PC-9 (cell line): ENCODE measurements around the gene TBX6. TPM values are rescaled to one million over a fixed set of nuclear protein-coding genes. Genes with fewer than 3 reads are reported as not detected.

Experiments
- BruUV-seq: library from RNA; stranded (reverse); fragments of 400-500 nt; replicated peaks from 2 replicates; lab custom pipeline; 2021; lab: Mats Ljungman, UMichigan
- CTCF ChIA-PET: fragments of 300-600 bp; sonication (Branson Sonifier 250); formaldehyde crosslinking; loops from one replicate; lab custom pipeline; 2022; ENCODE audit warnings: antibody characterized with exemption; lab: Charles Lee
- POLR2A ChIA-PET: fragments of 300-600 bp; sonication (Branson Sonifier 250); formaldehyde crosslinking; loops from one replicate; lab custom pipeline; 2022; ENCODE audit warnings: antibody characterized with exemption; ENCODE audit not compliant: unreplicated experiment; lab: Charles Lee
- DNase-seq, 2 experiments: peaks; one replicate each; pipeline versions ENCODE4 v3.0.0 to v3.0.0-alpha.2; 2015 to 2022; ENCODE audit warnings: mixed read lengths in 1 of 2
- H2AFZ ChIP-seq: fragments of 200-600 bp; sonication (generic); 2 replicates; pipeline ENCODE4 v1.8.1; 2017; ENCODE audit warnings: antibody characterized with exemption
- H3F3A ChIP-seq: fragments of 200-600 bp; sonication (generic); 2 replicates; pipeline ENCODE4 v1.8.1; 2017; ENCODE audit warnings: antibody characterized with exemption, mild to moderate bottlenecking, low read depth; ENCODE audit not compliant: insufficient read depth
- H3K27ac ChIP-seq: fragments of 200-600 bp; sonication (generic); 2 replicates; pipeline ENCODE4 v1.6.1; 2016; ENCODE audit warnings: mixed run types
- H3K27me3 ChIP-seq: fragments of 200-600 bp; sonication (generic); 2 replicates; pipeline ENCODE4 v1.6.1; 2016; ENCODE audit warnings: low read depth, mixed run types; ENCODE audit not compliant: insufficient read depth
- H3K36me3 ChIP-seq: fragments of 200-600 bp; sonication (generic); 2 replicates; pipeline ENCODE4 v1.6.1; 2016; ENCODE audit warnings: low read depth, mixed run types
- H3K4me1 ChIP-seq: fragments of 200-600 bp; sonication (generic); replicated peaks from 2 replicates; pipeline ENCODE4 v1.6.1; 2016; ENCODE audit warnings: mixed run types; ENCODE audit not compliant: insufficient read depth
- H3K4me2 ChIP-seq: fragments of 200-600 bp; sonication (generic); 2 replicates; pipeline ENCODE4 v1.6.1; 2017; ENCODE audit warnings: mixed run types
- H3K4me3 ChIP-seq: fragments of 200-600 bp; sonication (generic); 2 replicates; pipeline ENCODE4 v1.6.1; 2016; ENCODE audit warnings: mixed run types
- H3K79me2 ChIP-seq: fragments of 200-600 bp; sonication (generic); 2 replicates; pipeline ENCODE4 v1.6.1; 2017; ENCODE audit warnings: low read depth, mixed run types
- H3K9me2 ChIP-seq: fragments of 200-600 bp; sonication (generic); 2 replicates; pipeline ENCODE4 v1.8.1; 2017; ENCODE audit warnings: mild to moderate bottlenecking; ENCODE audit not compliant: insufficient read depth
- H3K9me3 ChIP-seq: fragments of 200-600 bp; sonication (generic); 2 replicates; pipeline ENCODE4 v1.8.1; 2016; ENCODE audit warnings: low read depth; ENCODE audit not compliant: insufficient read depth
- H4K20me1 ChIP-seq: fragments of 200-600 bp; sonication (generic); 2 replicates; pipeline ENCODE4 v1.8.1; 2017; ENCODE audit not compliant: insufficient read depth
- EZH2 ChIP-seq: fragments of 200-600 bp; sonication (generic); IDR thresholded peaks from 2 replicates; pipeline ENCODE4 v1.8.0; 2017; ENCODE audit warnings: antibody characterized with exemption, low read depth
- intact Hi-C: fragments of 100-400 bp; cut with micrococcal nuclease; formaldehyde crosslinking; loops from one replicate; pipeline ENCODE4 v1.10.0; 2022; ENCODE audit not compliant: unreplicated experiment
- total RNA-seq: library from RNA; stranded (reverse); gene quantifications from 2 replicates; pipeline ENCODE4 v1.2.3, GENCODE V29; 2021
- TF ChIP-seq, protein P1 (sequence below): fragments of 200-600 bp; sonication (generic); conservative IDR thresholded peaks from 2 replicates; pipeline ENCODE4 v1.6.1; 2017; ENCODE audit warnings: mixed run types, antibody characterized with exemption, mild to moderate bottlenecking, moderate library complexity

The TBX6 gene
- total RNA-seq, 1 experiment from 2014 or later = 8.3 TPM

DNA sequence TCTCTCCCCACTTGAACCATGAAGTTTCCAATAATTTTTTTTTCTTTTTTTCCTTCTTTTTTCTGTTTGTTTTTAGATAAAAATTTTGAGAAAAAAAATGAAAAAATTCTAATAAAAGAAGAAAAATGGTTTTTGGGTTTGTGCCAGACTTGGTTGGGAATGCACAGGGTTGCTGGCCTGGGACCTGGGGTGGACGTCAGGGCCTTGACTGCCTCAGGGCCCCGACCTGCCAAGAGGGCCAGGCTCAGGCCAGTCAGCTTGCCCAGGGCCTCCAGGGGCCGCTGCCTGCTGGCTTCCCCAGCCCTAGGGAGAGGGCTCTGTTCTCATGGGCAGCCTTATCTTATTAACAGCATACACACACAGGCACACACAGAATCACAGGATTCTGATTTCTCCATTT, 6.5 kb downstream of the TBX6 start:
- no peak overlapping the region for H3K27ac ChIP-seq

DNA sequence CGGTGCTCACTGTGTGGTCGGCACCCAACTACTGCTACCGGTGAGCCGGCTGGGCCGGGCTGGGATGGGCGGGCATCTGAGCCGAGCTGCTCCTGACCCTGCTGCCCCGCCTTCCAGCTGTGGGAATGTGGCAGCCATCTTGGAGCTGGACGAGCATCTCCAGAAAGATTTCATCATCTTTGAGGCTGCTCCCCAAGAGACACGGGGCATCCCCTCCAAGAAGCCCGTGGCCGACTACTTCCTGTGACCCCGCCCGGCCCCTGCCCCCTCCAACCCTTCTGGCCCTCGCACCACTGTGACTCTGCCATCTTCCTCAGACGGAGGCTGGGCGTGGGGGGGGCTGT, 6.9 kb downstream of the TBX6 start:
- Histone ChIP-seq H3K4me1 (peaks cover 16% of the 10 kb centered on the region), H3K27me3 (no peaks in the 10 kb centered on the region), H3K36me3 (peaks cover 21% of the 10 kb centered on the region; the same call in 1 of the 2 replicates), H3F3A (peaks cover 57% of the 10 kb centered on the region), H2AFZ (no peak overlapping the region), H3K4me3 (no peak overlapping the region), H3K9me2 (no peaks in the 10 kb centered on the region), H3K9me3 (no peaks in the 10 kb centered on the region), H3K79me2 (peaks cover 13% of the 10 kb centered on the region), H4K20me1 (peaks cover 11% of the 10 kb centered on the region), H3K4me2 (no peak overlapping the region), H3K27ac (no peak overlapping the region)
- CTCF ChIA-PET = no interaction called here
- POLR2A ChIA-PET = interaction anchor here (0.6 kb wide), 1 partner anchor 1419 kb away, joined by 3 read pairs; no protein-coding TSS in a partner anchor
- BruUV-seq = no TSS peak
- intact Hi-C loops = no loop called here
- DNase-seq = no peak
- TF ChIP-seq, protein P1, sequence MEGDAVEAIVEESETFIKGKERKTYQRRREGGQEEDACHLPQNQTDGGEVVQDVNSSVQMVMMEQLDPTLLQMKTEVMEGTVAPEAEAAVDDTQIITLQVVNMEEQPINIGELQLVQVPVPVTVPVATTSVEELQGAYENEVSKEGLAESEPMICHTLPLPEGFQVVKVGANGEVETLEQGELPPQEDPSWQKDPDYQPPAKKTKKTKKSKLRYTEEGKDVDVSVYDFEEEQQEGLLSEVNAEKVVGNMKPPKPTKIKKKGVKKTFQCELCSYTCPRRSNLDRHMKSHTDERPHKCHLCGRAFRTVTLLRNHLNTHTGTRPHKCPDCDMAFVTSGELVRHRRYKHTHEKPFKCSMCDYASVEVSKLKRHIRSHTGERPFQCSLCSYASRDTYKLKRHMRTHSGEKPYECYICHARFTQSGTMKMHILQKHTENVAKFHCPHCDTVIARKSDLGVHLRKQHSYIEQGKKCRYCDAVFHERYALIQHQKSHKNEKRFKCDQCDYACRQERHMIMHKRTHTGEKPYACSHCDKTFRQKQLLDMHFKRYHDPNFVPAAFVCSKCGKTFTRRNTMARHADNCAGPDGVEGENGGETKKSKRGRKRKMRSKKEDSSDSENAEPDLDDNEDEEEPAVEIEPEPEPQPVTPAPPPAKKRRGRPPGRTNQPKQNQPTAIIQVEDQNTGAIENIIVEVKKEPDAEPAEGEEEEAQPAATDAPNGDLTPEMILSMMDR = no peak
- no peak for TF ChIP-seq EZH2

More for the DNA sequence above, 6.5 kb downstream of the TBX6 start:
- Histone ChIP-seq H3K4me1 (peaks cover 18% of the 10 kb centered on the region), H3K36me3 (peaks cover 19% of the 10 kb centered on the region; the same call in 1 of the 2 replicates), H3K27me3 (no peaks in the 10 kb centered on the region), H3K9me2 (no peaks in the 10 kb centered on the region), H3K4me2 (no peak overlapping the region), H3K9me3 (no peaks in the 10 kb centered on the region), H3F3A (peaks cover 60% of the 10 kb centered on the region), H4K20me1 (peaks cover 6% of the 10 kb centered on the region), H2AFZ (no peak overlapping the region), H3K4me3 (no peak overlapping the region), H3K79me2 (peaks cover 10% of the 10 kb centered on the region; the same call in 1 of the 2 replicates)
- DNase-seq = no peak
- ChIA-PET POLR2A (interaction anchor here (0.6 kb wide), 2 partner anchors 12 to 1418 kb away, joined by 3 to 16 read pairs; no protein-coding TSS in a partner anchor), CTCF (no interaction called here)
- intact Hi-C loops = no loop called here
- no peak for TF ChIP-seq EZH2
- TF ChIP-seq, protein P1 = no peak
- BruUV-seq = no TSS peak

DNA sequence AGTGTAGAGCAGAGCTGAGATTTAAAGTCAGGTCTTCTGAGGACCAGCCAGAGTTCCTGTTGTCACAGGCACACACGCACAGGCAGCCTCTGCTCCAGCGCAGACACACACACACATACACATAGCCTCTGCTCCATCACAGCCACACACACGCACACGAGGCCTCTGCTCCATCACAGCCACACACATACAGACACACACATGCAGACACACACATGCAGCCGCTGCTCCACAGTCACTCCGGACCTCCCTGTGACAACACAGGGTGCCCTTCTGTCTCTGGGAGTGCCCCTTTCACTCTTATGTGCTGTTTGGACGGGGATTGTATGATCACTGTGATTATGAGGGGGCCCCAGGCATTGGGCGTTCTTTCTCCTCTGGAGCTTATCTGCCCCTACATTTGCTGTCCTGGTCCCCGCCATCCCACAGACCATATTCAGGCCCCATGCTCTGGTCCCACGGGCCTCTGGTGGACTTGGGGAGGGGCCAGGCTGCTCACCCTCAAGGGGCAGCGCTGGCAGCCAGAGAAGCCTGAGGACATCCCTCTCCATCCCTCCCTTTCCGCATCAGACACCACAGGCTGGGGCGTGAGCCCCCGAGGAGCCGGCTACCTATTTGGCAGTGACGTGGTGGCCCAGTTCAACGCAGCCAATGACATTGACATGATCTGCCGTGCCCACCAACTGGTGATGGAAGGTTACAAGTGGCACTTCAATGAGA, 7.5 kb downstream of the TBX6 start:
- H3K79me2 ChIP-seq = peaks cover 18% of the 10 kb centered on the region
- DNase-seq = no peak
- H3K36me3 ChIP-seq = peaks cover 25% of the 10 kb centered on the region; the same call in 1 of the 2 replicates
- POLR2A ChIA-PET = no interaction called here
- no peak overlapping the region for H3K4me3 ChIP-seq
- TF ChIP-seq, protein P1 = no peak
- TF ChIP-seq EZH2 = no peak
- H3F3A ChIP-seq = peaks cover 52% of the 10 kb centered on the region
- H3K4me1 ChIP-seq = peaks cover 11% of the 10 kb centered on the region
- H2AFZ ChIP-seq = no peak overlapping the region
- H3K9me3 ChIP-seq = no peaks in the 10 kb centered on the region
- no TSS peak for BruUV-seq
- CTCF ChIA-PET = no interaction called here
- peaks cover 16% of the 10 kb centered on the region for H4K20me1 ChIP-seq
- intact Hi-C loops = no loop called here
- no peak overlapping the region for H3K27ac ChIP-seq
- no peak overlapping the region for H3K4me2 ChIP-seq
- H3K27me3 ChIP-seq = no peaks in the 10 kb centered on the region
- H3K9me2 ChIP-seq = no peaks in the 10 kb centered on the region
